T-helper 2 cell treated with Interferon-gamma antibody and Interleukin-4, amounts not matched to agents 100 ng/mL and 5 ng/mL, for 36 hours (primary cell): ENCODE measurements around the gene L3MBTL4. TPM values are rescaled to one million over a fixed set of nuclear protein-coding genes. Genes with fewer than 3 reads are reported as not detected.

Experiments
- intact Hi-C: fragments of 100-400 bp; cut with micrococcal nuclease; formaldehyde crosslinking; loops from one replicate; pipeline ENCODE4 v1.15.1; 2023
- total RNA-seq: library from RNA; stranded (reverse); gene quantifications from 2 replicates; pipeline ENCODE4 v1.2.3, GENCODE V29; 2022

The L3MBTL4 gene
- total RNA-seq, 1 donor from 2014 or later = 0.57 TPM

- intact Hi-C loops = no loop called here
Measured at GRCh38 chr18:5918205-5918858, 496.4 kb downstream of the L3MBTL4 start.

- intact Hi-C loops = no loop called here
Measured at GRCh38 chr18:5914951-5915350, 499.8 kb downstream of the L3MBTL4 start.

GRCh38 chr18:5914016-5914415 lies 500.7 kb downstream of the L3MBTL4 start:
- intact Hi-C loops = no loop called here

- intact Hi-C loops = no loop called here
Measured at GRCh38 chr18:5912566-5912965, 502.1 kb downstream of the L3MBTL4 start.

GRCh38 chr18:5909125-5909524 lies 505.6 kb downstream of the L3MBTL4 start:
- intact Hi-C loops = no loop called here
